ENCODE data around the gene TNPO2.

The TNPO2 gene

DNA sequence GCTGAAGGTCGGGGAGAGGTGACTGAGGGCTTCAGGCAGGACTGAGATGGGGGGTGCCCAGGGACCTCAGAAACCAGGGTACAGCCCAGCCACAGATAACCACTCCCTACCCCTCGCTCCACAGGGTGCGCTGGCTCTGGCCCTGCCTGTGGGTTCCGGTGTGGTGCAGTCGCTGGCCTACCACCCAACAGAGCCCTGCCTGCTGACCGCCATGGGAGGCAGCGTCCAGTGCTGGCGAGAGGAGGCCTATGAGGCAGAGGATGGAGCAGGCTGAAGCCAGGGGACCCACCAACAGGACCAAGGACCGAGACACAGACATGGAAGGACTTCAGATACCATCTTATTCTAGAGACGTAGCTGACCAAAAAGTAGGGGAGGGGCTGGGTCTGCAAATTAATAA, 48.3 kb downstream of the TNPO2 start:
- no peak for DNase-seq

DNA sequence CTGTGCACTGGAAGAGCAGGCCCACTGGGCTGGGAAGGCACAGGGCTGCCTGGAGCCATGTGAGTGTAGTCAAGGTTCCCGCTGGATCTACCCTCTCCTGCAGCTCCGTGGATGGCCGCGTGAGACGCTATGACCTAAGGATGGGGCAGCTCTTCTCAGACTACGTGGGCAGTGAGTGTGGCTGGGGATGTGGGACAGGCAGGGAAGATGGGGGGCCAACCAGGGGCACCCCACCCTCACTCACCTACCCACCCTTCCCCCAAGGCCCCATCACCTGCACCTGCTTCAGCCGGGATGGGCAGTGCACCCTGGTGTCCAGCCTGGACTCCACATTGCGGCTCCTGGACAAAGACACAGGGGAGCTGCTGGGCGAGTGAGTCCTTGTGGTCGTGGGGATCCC, 51.0 kb downstream of the TNPO2 start:
- DNase-seq: no peak

DNA sequence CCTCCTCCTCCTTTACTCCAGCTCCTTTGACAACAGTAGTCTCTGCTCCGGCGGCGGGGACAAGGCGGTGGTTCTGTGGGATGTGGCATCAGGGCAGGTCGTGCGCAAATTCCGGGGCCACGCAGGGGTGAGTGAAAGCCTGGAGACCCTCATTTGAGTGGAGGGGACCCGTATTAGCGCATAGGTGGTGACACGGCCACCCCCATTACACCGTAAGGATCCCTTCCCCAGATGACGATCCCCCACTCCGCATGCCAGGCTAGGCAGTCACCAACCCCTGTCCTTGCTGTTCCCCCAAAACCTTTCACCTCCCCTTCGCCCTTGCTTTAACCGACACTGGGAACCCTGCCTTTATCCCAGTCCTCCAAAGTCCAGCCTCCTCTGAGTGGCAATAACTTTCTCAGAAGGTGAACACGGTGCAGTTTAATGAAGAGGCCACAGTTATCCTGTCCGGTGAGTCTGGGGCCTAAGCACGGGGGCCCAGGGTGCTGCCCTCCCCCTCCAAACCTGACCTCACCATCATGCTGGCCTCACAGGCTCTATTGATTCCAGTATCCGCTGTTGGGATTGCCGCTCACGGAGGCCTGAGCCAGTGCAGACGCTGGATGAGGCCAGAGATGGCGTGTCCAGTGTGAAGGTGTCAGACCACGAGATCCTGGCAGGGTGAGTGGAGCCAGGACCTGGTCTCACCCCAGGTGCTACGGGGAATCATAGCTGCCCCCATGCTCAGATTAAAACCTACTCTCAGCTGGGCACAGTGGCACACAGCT, 53.4 kb downstream of the TNPO2 start:
- DNase-seq: no peak

DNA sequence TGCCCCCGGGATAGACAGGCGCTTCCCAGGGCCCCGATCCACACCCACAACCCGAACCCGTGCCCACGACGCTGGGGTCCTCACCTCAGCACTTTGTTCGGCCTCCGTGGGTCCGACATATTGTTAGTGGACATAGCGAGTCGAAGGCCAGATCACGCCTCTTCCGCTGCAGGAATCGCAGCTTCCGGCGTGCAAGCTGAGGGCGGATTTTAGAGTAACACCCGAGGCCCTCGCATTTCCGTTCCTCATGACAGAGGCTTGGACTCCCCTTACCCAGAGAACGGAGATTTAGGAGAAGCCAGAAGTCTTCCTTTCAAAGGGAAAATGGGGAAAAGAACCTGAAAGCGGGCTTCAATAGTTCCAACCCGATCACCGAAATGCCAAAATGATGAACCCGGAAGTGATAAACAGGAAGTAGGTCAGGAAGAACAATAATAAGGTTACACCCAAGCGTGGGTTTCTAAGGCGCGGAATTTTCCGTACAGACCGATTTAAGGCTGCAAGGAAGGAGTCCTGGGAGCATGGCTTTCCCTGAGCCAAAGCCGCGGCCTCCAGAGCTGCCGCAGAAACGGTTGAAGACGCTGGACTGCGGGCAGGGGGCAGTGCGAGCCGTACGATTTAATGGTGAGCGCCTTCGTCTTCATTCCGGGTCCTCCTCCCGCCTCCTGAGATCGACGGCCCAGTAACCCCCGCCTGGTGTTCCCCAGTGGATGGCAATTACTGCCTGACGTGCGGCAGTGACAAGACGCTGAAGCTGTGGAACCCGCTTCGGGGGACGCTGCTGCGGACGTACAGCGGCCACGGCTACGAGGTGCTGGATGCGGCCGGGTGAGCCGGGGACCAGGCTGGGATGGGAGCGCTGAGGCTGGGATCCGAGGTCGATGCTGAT, 54.2 kb downstream of the TNPO2 start:
- peak; percentile 39 to 87 (median 80) for DNase-seq

DNA sequence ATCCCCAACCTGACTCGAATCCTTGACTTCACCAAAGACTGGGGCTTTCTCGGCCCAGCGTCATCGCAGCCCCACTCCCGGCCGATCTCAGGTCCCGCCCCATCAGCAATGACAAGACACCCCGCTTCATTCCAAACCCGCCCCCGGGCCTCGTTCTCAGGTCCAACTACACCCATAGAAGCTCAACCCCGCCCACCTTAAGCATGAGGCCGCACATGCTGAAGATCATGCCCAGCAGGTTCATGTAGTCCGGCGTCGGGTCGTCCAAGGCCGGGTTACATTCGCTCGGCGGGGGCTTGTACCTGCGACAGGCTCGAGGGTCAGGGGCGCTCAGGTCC, 54.8 kb downstream of the TNPO2 start:
- DNase-seq: peak in 2 of 14 donors; percentile 54 to 79

DNA sequence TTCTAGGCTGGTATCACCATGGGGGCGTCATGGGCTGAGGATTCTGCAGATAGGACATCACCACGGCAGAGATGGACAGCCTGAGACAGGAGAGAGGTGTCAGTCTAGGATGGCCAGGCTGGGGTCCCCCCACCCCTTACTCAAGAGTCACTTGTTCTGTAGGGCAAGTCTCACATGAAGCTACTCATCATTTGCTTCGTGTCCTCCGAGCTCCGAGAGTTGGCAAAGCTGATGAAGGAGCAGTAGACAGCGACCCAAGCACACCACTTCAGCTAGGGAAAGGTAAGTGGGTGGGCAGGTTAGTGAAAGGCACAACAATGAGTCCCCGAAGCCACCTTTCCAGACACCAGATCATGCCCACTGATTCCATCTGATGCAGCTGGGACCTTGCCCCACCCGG, 55.4 kb downstream of the TNPO2 start:
- no peak for DNase-seq

DNA sequence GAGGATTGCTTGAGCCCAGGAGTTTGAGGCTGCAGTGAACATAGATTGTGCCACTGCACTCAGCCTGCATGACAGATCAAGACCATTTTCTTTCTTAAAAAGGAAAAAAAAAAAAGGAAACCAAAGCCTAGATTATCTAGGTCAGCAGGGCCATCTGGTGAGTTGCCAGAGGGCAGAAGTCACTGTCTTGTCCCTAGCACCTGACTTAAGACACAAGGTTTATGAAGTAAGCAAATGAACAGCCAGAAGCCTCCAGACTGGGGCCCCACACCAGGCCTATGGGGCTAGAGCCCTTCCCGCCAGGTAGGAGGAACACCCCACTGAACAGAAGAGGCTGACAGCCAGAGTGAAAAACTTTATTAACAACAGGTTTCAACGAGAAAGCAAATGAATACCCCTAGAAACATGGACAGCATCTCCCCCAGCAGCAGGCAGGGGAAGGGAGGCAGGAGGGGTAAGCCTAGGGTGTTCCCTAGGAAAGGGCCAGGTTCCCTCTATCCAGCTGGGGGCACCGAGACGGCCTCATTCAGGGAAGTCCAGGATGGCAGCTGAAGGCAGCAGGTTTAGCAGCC, 55.9 kb downstream of the TNPO2 start:
- DNase-seq: no peak

DNA sequence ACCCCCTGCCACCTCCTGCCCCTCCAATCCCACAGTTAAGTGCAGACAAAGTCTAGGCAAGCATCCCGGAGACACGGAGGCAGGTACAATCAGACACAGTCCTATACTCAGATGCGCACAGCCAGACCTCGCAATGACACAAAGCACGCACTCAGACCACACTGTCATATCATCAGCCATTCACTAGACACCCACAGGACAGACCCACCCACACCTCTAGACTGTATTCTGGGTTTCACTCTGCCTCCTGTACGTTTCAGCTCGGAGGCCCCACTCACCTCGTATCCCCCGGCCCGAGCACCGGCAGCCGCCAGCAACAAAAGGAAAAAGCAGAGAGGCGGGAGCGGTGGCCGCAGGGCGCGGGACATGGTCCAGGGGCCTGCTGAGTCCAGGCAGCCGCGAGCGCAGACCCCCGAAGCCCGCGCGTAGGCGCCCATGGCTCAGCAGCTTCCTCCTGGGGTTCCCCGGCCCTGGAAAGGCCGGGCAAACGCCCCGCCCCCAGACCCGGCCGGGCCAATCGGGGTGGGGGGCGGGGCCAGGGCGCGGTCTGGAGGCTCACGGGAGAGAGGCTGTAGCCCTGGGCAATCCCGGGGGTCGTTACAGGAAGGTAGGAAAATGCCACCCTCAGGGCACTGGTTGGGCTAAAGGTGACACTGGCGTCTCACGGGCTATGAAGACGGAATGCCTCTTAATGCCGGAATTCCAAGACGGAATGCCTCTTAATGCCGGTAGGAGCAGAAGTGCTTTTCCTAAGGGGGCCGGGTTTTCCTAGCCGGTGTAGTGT, 57.3 kb downstream of the TNPO2 start, which contains the start of the genes MAN2B1 and WDR83:
TSS of gene MAN2B1 (minus strand) at position 478 of the 784 bp plus-strand sequence. CDS start at position 437, 41 bp downstream.
TSS of gene WDR83 (plus strand) at position 543 of the 784 bp plus-strand sequence. CDS start 2,984 bp downstream, outside the sequence.
- peak in 13 of 14 donors; percentile 10 to 83 (median 42) for DNase-seq

DNA sequence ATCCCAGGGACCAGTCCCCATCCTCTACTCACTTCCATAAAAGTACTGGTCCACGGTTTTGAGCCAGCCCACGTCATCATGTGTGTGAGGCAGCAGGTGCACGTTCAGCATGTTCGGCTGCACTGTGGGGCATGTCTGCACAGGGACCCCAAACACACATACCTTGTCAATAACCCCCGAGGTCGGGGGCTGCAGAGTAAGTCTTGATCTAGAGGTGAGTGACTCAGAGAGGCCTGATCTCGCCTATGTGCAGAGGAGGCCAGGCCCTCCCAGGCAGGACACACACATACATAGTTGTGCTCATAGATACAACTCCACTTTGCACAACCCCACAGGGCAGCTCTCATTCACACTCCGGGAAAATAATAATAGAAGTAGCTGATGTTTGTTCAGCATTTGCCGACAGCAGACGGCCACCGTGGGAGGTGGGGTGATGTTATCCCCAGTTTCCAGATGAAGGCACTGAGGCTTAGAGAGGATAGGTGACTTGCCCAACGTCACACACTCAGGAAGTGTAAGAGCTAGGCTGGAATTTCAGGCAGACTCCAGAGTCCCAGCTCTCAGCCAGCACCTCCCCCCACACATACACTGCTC, 58.0 kb downstream of the TNPO2 start:
- no peak for DNase-seq

DNA sequence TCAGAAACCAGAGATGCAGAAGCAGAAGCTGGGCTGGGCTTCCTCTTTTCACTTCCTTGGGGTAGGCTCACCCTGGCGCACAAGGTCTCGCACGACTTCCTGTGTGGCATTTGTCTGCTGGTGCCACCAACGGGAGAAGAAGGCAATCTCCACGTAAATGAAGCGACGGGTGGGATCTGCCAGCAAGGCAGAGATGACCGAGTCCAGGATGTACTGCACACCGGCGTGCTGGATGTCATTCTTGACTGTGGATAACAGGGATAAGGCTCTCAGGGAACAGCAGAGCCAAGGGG, 58.5 kb downstream of the TNPO2 start:
- DNase-seq: peak in 7 of 14 donors; percentile 10 to 45 (median 30)

DNA sequence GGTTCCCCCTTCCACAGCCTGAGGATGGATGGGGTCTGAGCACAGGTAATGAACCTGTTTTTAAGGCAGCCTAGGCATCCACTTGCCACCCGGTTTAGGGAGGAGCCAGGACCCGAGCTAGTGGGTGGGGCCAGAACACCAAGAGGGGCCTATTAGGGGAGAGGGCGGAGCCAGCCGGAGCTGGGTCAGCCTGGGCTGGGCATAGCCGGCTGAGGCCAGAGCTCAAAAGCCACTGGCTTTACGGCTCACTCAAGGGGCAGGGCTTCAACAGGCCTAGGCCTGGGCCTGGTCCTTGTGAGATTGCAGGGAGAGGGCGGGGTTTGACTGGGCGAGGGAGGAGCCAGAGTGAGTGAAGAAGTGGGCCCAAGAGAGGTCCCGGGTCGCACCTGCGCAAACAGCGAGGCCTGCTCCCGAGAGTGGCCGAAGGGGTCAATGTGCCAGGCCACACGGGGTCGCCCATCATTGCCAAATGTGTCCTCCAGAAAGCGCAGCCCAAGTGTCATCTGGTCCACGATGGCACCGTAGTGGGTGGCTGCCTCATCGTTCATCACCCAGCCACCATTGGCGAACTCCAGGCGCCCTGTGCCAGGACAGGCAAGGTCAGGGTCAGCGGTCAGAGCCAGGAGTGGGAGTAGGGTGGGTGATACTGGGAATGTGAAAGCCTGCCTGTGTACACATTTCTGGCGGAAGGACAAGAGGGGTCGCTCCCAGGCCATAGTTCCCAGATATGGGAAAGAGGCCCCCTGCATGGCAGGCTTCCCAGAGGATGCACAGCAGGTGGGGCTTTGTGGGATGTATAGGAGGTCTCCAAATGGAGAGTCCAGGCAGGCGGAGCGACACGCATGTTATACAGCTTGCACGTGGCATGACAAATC, 59.1 kb downstream of the TNPO2 start:
- DNase-seq: no peak

DNA sequence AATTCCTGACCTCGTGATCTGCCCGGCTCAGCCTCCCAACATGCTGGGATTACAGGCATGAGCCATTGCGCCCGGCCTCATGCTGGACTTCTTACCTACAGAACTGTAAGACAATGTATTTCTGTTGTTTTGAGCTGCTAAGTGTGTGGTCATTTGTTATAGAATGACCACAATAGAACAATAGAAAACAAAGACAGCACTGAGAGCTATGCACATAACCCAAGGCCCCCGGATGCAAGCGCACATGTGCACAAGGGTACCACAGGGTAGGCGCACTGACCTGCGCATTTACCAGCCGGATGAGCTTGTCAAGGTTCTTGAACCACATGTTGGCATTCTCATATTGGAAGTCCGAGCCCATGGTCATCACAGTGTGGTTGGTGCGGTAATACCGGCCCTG, 62.8 kb downstream of the TNPO2 start:
- peak in 6 of 14 donors; percentile 6 to 71 (median 29) for DNase-seq

DNA sequence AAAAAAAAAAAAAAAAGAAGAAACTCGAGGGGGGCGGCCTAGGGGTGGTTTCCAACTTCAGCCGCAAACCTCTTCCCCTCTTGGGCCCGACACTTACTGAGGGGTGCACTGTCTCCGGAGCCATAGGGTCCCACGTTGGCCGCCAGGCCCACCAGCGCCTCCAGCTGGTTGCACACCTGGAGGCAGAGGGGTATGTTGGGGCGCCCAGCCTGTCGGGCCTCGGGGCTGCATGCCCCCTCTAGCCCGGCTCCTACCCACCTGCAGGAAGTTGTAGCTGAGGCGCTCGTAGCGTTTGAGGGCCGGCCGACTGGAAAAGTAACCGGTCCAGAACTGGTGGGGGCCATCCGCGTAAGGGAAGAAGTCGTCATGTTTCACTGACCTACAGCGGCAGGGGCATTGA, 65.8 kb downstream of the TNPO2 start:
- DNase-seq: no peak

DNA sequence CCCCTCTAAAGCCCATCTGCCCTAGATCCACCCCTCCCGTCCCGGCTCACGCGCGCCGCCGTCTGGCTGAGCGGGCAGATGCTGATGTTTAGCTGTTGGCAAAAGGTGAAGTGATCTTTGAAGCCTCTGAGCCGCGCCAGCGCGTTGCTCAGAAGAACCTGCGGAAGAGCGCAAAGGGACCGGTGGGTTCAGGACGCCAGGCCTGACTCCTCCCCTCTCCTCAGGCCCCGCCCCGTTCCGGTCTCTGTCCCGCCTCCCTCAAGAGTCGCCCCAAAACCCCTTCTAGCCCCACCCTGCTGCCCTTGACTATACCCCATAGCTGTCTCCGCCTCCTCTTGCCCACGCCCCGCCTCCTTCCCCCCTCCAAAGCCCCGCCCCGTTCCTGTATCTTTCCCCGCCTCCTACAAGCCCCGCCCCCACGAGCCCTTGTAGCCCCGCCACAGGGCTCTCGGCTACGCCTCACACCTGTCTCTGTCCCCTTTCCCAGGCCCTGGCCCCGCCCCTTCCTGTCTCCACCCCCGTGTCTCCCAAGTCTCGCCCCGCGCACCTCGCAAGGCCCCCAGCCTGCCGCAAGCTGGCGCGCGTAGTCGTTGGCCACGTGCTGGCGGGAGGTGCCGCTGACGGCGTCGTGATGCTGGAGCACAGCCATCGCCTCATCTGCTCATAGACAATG, 66.7 kb downstream of the TNPO2 start:
- no peak for DNase-seq

DNA sequence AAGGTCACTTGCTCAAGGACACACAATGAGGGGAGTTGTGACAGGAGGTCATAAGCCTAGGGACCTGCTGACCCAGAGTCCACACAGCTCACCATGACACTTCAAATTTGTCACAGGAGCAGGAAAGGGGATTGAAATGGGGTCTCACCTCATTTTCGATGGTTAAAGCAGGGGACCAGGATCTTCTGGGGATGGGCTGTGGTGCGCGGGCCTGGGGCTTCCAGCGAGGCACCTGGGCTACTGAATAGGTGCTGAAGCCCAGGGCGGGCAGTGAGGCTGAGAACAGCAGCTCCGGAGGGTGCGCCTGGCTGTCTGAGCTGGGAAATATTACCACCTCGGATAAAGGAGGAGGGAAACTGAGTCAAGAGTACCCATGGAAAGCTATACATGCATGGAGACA, 68.2 kb downstream of the TNPO2 start:
- no peak for DNase-seq

DNA sequence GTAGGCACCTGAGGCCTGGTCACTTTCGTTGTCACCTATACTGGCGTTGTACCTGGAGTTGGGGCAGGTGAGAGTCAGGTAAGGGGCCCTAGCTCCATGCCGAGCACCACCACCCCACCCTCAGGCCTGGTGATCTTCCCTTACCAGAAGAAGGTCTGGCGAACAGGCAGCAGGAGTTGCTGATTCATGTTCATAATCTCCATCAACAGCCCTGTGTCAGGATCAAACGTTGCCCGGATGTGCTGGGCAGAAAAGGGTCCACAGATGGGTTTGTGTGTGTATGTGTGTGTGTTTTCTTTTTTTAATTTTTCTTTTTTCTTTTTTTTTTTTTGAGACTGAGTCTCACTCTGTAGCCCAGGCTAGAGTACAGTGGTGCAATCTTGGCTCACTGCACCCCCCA, 71.5 kb downstream of the TNPO2 start:
- DNase-seq: no peak

DNA sequence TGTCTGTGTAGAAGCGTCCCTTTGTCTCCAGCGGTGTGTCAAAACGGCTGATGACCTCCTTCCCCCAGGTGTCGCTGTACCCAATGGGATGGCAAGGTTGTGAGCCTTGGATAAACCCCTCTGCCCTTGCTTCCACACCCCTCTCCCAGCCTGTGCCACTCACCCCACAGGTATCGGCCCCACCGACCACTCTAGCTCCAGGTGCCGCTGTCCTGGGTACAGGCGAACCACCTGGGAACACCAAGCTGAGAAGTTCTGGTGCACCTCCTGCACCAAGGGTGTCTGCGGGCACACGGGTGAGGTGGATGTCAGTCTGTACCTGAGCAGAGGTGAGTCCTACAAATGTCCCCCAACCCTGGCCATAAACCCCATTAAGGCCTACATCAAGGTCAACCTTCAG, 73.8 kb downstream of the TNPO2 start:
- DNase-seq: no peak
